GM19395 (cell line): ENCODE results near the gene TMEM238L.

Experiments used
- ATAC-seq: cut with Tn5 transposase; IDR thresholded peaks from one replicate; pipeline ENCODE4 v1.9.1; 2021; ENCODE audit warnings: mild to moderate bottlenecking, moderate library complexity; ENCODE audit not compliant: unreplicated experiment

TMEM238L gene

DNA sequence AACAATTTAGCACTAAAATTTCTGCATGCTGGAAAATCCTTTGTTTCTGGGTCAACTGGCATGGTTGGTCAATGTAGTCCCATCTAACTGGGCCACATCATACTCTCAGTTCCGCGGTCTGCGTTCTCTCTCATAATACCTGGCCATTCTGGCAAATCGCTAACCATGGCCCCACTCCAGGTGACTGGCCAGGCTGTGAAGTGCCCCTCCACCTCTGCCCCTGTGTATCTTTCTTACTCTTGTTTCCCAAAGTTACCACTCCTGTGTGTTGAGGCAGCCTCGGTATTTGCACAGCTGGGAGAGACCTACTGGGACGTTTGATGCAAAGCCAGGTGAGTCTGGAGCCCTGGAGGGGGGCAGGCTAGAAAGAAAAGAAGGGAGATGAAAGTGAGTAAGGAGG, 2.0 kb upstream of the TMEM238L start:
- ATAC-seq: no peak

DNA sequence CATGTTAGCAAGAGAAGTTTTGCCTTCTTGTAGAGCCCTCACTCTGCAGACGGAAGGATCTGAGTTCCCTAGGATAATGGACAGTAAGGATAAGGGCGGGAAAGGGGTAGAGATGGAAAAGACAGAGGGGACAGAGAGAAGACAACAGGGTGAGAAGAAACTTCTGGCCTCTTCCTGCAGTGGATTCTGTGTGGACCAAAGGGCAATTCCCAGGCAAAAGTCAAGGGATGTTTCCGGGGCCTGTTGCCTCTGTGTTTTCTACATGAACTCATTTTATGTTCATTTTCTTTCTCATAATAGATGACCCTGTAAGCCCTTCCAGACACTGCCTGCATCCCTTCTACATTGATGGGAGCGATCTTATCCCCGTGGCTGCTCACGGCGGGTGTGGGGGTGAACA, 647 bp upstream of the TMEM238L start:
- ATAC-seq: no peak

DNA sequence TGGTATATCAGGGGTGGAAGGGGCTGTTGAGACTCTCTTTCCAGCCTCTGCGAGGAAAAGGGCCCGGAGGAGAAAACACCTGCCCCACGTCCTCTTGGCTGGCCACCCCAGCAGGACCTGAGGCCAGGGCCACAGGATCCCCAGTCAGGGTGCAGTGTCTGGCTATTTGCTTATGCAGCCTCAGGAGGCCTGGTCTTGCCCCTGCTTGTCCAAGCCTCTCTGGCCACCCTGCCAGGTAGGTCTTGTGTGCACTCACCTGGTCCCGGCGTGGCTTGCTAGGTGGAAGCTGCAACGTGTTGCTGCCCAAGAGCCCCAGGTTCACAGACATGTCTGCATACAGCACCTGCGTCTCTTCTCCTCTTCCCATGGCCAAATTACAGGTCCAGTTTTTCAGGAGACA, 549 bp downstream of the TMEM238L start:
- no peak for ATAC-seq

DNA sequence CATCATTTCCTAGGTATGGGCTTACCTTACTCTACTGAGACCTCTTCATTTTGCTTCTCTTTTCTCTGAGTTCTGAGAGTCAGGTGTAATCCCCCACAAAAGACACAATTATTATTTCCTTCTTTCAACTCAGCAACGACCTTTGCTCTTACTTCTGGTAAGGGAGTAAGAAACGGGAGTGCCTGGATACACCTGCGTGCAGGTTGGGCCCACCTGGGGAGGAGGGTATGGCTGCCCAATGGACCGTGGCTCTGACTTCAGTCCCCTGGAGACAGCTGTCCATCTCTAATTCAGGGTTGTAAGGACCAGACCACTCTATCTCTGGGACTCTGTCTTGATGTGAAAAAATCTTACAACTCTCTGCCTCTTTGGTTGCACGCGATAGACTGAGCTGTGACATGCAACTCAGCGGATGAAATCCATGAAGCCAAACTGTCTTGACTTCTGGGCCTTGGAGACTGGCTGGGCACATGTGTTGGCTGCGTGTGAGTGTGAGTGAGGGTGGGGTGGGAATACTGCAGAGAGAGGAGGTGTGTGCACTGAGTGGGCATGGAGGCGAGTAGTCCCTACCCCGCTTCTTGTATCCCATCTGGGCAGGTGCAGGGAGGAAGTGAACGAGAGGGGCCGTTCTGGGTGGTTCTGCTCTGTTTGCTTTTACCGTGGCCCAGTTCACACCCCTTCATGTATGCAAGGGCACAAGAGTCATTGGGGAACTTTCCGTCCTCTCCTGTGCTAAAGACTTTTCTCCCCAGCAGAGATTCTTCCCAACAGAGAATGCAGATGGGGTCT, 1.2 kb downstream of the TMEM238L start:
- ATAC-seq: no peak

DNA sequence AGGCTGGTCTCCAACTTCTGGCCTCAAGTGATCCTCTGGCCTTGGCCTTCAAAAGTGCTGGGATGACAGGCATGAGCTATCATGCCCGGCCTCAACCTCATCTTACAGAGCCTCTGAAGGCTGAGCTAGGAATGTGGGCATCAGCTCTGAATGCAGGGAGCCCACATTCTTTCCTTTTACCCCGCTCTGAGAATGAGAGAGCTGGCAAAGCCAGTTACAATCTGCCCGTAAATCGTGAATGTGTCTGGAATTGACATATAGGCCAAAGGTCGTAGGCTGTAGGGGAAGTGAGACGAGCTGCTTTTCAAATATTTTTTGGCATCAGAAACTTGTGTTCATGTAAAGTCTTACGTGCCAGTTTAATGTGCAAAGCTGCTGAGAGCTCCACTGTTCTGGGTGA, 4.5 kb downstream of the TMEM238L start:
- ATAC-seq: no peak

DNA sequence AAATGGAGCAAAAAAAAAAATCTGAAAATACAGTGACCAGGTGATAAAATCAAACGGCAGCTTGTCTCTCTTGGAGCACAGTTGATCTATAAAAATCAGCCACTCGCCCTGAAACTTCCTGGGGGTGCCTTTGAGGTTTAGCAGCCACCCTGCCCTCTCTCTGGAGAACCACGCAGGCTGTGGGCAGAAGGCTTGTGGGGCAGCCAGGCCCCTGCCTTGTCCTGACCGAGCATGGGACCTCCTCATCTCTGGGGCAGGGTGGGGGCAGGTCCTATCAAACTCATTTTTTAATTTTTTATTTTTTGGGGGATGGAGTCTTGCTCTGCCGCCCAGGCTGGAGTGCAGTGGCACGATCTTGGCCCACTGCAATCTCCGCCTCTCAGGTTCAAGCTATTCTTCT, 5.0 kb downstream of the TMEM238L start:
- no peak for ATAC-seq

DNA sequence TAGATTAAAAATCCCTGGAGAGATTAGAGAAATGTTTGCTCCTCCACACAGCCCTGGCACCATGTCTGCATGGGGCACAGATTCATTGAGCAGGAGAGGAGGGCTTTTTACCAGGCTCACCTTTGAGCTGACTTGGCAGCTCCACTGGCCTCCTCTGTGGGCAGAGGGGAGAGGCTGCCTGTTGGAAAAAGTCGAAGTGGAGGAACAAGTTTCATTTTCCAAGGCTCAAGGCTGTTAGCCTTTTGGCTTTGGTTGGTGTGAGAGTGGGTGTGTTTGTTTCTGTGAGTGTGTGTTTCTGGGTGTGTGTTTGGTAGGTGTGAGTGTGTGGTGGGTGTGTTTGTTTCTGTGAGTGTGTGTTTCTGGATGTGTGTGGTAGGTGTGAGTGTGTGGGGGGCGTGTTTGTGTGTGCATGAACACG, 5.6 kb downstream of the TMEM238L start:
- ATAC-seq: no peak

DNA sequence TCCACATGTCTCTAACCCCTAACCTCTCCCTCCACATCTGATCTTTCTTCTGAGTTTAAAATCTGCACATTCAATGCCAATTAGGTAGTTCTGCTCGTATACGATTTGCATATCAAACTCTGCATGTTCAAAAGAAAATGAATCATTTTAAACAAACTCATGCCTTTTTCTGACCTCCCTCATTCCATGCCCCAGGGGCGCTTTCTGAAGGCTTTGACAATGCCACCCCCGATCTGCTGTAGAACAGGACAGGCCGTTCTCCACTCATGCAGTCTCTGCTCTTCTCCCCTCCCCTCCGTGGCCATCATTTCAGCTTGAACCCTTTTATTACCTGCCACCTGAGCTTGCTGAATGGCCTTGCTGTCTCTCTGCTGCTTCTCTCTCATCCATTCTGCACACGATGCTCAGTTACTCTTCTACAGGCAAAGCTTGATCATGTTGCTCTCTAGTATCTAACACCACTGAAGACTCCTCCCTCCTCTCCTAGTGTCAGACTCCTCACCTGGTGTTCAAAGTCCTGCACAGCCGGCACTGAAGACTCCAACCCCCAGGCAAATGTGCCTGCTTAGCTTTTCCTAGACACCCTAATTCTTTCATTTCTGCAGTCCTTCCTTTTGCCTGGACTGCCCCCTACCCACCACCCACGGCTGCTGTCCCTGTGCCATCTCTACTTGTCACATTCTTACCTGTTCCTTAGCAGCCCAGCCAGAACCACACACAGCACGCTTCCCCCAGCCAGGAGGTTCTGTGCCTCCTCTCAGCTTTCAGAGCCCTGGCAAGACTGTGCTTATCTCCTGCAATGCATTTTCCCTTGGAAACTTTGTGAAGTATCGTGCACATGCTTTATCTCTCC, 6.2 kb downstream of the TMEM238L start:
- no peak for ATAC-seq

DNA sequence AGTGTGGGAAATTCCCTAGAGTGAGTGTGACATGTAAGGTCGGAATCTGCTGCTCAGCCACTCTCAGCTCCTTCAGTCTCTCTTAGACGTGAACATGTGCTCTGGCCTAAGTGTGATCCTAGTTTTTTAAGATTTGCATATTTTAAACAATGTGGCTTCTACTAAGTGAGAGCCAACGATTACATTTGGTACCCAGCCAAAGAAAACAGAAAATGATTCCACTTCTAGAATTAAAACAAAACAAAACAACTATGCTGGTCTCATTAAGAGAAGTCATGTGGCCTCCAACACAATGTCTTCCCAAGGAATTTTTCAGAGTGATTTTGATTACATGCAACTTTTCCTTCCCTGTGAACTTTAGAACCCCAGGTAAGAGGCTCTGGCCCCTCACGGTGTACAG, 10.1 kb downstream of the TMEM238L start:
- ATAC-seq: no peak

DNA sequence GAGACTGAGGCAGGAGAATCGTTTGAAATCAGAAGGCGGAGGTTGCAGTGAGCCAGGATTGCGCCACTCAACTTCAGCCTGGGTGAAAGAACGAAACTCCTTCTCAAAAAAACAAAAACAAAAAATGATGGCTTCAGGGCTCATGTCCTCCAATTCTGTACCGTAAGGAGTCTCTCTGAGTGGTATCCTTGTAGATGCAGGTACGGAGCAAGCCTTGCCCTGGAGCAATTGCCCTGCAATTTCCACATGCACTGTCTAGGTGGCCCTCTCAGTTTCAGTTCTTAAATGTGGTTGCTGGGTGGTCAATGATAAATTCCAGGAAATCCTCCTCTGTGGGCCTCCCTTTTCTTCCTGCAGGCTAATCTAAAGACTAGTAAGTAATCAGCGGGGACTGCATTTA, 10.6 kb downstream of the TMEM238L start:
- ATAC-seq: no peak

DNA sequence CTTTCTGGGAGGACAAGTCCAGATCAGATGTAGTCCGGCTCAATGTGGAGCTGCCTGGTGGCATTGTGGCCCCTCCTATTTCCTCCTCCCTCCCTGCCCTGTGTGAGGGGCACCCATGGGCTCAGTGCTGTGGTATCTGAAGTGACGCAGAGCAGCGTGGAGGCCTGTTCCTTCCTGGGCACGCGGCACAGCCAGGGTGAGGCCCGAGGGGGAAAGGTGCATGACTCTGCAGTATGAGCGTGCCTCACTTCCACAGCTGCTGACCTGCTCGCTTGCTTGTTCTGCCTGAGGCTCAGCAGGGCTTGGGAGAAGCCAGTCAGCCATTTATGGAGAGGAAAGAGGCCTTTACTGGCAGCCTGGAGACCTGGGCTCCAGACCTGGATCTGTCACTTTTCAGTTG, 11.7 kb downstream of the TMEM238L start:
- ATAC-seq: no peak

DNA sequence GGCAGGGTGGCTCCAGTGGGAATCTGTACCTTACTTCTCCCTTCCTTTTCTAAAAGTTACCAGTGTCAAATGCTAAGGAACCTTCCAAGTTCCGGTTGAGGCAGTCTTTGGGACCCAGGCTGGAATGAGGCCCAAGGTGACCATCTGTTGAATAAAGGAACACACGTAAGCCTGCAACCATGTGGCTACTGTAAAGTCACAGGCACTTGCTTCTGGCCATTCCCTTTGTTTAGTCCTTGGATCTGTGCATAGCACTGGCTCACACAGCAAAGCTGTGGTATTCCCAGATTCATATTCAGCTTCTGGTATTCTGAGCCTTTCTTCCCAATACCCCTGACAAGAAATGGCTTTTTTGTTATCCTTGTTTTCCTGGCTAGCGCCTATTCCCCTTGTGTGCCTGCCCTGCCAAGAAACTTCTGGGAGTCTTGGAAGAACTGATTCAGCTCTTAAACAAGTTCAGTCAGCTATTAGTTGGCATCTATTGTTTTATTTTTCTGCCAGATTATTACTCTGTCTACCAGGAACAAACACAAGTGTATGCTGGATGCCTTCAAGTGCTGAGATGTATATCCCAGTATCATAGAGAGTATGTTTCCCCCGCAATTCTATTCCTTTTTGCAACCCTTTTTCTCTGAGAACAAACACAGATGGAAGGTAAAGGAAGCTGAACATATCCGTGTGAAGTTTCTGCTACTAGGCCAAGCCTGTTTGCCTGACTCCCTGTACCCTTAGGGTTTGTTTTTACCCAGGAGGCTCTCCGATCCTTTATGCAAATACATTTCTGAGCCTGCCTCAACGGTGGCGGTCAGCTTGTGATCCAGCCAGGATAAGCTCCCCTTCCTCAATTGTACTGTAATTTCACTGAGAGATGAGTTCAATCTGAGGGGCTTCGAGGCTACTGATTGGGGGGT, 13.2 kb downstream of the TMEM238L start:
- no peak for ATAC-seq

DNA sequence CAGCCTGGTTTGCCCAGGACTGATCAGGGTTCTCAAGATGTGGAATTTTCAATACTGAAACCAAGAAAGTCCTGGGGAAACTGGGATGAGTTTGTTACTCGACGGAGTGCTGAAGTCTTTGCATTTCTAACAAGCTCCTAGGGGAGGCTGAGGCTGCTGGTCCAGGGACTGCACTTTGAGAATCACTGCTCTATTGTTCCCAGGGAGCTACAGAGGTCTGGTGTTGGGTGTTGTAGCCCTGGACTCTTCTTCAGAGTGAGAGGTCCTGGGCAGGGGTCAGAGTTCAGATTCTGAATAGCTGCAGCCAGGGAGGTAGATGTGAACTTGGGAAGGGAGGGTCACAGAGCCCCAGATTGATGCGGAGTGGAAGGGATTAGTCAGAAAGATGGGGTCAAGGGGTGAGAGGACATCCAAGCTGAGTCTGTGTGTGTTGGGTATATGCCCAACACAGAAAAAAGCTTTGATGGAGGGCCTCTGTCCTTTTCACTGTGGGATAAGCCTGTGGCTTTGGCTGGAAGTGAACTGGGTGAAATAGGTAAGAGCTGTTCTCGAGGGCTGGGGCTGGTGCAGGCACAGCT, 14.1 kb downstream of the TMEM238L start:
- no peak for ATAC-seq

DNA sequence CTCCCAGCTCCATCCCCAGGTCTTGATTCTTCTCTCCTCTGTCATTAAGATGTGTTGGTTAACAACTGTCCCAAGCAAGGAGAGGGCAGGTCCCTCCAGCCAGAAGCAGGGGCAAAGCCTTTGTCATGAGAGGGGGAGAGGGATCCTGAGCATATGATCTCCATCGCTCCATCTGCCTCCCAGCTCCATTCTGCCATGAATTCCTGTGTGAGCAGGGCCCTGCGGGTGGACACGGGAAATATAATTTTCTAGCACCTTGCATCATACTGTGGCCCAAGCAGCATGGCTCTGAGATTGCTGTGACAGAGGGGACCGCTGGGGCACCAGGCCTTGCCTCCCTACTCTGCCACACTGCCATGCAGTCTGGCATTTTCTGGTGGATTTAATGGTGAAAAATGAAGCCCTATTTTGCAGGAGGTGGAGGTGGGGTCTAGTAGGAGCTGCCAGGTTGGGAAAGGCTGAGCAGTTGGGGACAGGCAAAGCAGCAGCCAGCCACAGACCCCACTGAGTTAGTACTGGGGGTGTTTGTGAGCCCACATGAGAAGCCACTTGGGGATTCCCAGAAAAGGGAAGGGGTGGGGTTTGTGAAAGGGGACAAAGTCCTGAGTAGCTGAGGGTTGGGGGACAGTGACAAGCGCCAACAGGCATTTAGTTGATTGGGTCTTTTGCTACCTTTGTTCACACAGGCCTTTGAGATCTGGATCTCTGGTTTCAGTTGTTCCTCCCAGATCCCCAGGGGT, 16.4 kb downstream of the TMEM238L start:
- ATAC-seq: no peak

DNA sequence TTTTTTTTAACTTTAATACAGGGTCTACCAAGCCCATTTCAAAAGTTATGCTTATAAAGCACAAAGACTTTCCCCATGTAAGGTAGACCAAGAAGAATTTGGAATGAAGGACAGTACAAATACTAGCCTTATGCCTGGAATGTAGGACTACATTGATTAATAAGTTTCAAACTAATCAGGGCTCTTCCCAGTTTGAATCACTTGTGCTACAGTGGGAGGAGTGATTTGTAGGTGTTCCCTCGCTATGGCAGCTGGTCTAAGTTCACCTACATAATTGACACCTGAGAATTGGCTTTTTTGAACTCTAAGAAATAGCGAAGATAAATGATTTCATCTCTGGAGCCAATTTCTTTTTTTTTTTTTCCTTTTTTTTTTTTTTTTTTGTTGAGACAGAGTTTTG, 18.6 kb downstream of the TMEM238L start:
- ATAC-seq: no peak

DNA sequence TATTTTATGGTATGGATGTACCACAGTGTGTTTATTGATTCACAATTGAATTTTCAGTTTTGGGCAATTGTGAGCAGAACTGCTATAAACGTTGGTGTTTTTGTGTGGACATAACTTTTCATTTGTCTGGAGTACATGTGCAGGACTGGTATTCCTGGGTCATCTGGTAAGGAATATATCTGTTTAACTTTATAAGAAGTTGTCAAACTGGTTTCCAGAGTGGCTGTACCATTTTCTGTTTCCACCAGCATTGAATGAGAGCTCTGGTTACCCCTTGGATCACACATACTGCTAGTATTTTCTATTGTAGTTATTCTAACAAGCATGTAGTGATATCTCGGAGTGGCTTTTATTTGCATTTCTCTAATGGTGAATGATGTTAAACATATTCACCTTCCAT, 24.3 kb downstream of the TMEM238L start:
- no peak for ATAC-seq

DNA sequence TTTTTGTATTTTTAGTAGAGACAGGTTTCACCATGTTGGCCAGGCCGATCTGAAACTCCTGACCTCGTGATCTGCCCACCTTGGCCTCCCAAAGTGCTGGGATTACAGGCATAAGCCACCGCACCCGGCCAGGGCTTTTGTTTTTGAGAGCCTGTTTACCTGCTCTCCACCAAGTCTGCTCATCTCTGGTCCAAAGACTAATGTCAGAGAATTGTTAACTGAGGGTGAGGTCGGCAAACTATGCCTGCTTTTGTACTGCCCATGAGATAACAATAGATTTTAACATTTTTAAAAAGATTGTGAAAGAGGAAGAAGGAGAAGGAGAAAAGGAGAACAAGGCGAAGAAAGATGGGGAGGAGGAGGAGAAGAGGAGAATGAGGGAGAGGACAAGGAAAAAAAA, 26.0 kb downstream of the TMEM238L start:
- ATAC-seq: no peak

DNA sequence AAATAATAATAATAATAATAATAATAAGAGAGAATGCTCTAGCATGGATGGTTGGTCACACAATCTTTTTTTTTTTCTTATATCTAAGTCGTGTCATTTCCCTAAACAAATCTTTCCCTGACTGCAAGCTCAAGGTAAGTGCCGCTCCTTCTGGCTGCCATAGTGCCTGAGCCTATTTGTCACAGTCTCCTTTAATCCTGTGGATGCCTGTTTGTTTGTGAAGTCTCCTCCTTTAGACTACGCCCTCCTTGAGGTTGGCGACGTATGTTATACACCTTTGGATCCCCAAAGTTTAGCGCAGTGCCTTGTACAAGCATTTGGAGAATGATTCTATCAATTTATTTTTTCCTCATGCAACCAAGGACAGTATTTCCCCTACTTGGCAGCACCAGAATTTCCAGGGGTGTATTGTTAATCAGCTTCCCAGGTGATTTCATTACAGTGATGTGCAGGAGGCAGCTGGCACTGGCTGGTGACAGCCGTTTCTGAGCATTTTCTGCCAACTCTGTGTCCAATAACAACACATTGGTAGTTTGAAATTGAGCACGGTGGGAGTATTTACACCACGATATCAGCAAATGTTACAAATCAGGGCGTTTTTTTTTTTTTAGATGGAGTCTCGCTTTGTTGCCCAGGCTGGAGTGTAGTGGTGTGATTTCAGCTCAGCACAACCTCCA, 26.6 kb downstream of the TMEM238L start:
- no peak for ATAC-seq

DNA sequence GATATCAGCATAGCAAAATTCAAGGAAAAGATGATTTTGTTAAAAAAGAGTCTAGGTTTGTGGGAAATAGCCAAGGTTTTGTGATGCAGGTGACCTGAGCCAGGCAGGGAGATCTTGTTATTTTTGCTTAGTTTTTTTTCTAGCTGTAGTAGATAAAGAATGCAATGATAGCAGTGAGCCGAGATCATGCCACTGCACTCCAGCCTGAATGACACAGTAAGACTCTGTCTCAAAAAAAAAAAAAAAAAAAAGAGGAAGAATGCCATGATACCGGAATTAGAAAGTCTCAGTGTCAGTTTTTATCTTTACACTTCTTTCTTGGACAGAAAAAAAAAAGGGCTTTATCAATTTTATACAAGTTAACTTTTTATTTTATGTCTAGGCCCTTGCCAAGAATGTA, 27.5 kb downstream of the TMEM238L start:
- no peak for ATAC-seq
